Measurements from ENCODE around the gene NFYC.
A peak's percentile ranks its signal among the peaks of the same experiment; 100 is the strongest.
"Not testable (repeated sequence)": the region's sequence is repeated elsewhere in the genome, so short reads cannot be mapped to it uniquely, and the experiment has no call there.

The NFYC gene

DNA sequence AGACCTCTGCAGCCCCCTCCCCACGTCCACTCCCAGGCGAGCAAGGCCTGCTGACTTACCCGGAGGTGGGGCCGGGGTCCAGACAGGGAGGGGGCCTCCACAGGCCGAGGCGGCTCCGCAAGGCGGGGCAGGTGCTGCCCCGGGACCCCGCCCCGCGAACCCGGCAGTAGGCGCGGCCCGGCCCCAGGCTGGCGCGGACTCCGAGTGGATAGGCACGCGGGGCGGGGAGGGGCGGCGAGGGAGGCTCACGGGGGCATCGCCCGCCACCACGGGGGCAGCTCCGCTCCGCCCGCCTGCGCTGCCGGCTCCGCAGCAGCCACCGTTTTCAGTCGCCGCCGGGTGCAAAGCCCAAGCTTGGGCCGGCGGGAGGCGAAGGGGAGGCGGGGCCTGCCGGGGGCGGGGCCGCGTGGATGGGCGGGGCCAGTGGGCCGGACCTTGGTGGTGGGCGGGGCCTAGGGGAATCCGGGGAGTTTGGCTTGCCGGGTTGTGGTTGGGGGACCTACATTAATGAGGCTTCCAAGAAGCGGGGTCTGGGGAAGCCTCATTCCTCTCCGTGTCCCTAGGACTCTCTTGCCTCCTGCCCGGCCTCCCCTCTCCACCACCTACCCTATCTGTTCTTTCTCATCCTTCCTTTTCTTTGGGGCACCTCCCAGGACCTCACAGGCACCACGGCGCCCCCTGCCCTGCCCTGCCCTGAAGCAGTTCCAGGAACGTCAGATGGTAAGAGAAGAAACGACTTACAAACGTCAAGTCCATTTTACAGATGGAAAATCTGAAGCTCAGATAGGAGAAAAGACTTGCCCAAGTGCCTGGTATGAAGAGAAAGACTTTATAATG lies 26.0 kb upstream of the NFYC start, which contains the start of gene RIMS3:
Gene RIMS3, minus strand, starts transcription at position 348 of the 837 bp plus-strand sequence. CDS start 23,757 bp downstream, outside the sequence.
- DNase-seq, result peak; percentile 43

DNA sequence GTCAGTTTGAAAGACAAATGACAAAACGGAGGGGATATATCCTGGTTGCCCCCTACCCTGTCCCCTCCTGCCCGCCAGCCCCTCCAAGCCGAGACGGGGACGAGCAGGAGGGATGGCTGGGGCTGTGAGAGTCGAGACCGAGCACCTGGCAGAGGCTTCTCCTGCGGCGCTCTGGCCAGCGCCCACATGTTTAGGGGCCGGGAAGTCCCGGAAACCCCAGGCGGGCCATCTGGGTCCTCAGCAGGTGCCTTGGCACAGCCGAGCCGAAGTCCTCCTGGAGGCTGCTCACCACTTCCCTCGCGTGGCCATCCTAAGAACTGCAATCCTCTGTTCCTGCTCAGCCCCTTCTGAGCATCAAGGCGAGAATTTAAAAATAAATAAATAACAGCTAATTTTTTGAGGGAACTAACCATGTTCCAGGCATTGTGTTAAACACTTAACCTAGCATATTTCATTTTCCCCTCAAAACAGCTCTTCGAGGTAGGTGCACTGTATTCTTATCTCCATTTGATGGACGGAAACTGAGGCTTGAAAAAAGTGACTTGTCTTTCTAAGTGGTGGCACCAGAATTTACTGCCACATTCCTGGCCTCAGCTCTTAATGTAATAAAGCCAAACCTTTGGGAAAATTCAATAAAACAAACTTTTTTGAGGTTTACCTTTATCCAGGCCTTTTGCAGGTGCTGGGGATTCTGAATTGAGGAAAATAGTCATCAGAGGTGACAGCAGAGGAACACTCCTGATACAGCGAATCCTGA lies 22.6 kb upstream of the NFYC start:
- peak; percentile 40 for DNase-seq

DNA sequence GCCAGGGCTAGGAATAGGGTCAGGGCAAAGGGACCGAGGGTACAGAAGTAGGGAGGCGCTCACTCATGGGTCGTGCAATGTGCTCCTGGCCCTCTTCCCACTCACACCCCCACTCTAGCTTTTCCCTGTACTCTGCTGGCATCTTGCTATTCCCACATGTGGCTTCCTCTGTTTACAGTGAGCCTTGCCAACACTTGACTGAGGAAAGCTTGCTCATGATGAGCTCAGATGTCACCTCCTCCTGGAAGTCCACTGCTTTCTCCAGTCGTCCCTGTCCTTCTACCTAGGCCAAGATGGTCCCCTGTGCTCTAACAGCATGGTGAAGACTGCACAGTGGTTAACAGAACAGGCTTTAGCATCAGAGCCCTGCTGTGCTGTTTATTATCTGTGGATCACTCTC lies 18.1 kb upstream of the NFYC start:
- DNase-seq, result no peak

DNA sequence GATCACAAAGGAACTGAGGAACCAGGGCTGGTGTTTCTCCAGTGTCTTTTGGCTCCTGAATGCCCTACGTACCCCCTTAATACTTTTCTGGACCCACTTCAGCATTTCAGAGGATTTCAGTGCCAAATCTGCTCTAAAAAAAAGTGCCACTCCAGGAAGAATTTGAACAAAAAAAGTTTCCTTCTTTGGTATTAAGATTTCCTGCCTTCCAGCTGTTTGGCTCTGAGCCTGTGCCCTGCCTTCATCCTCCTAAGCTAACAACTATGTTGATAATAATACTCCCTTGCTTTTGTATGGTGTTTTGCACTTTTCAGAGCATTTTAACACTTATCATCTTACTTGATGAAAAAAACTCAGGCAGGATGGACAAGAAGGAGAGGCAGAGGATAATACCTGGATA lies 15.0 kb upstream of the NFYC start:
- DNase-seq, result no peak

- DNase-seq, result no peak
Measured at GRCh38 chr1:40679165-40679953, 12.1 kb upstream of the NFYC start.

- no peak for DNase-seq
Measured at GRCh38 chr1:40684669-40685068, 6.8 kb upstream of the NFYC start.

DNA sequence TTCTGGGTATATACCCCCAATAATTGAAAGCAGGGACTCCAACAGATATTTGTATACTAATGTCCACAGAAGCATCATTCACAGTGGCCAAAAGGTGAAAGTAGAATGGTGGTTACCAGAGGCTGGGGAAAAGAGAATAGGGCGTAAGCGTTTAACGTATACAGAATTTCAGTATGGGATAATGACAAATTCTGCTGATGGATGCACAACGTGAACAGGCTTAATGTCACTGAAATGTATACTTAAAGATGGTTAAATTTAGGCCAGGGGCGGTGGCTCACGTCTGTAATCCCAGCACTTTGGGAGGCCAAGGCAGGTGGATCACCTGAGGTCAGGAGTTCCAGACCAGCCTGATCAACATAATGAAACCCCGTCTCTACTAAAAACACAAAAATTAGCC lies 4.4 kb upstream of the NFYC start:
- DNase-seq, result no peak

DNA sequence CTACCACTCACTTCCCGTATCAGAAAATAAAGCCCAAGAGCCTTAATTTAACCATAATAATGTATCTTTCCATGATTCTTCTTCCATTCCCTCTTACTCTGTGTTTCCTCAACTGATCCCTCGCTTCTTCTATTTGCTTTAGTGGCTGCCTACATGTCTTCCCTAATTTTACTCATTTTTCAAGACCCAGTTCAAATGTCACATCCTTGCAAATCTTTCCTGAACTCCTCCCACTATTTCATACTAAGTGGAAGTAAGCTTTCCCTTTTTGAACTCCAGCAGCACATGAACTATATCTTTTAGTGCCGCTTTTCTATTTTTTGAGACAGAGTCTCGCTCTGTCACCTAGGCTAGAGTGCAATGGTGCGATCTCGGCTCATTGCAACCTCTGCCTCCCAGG lies 3.8 kb upstream of the NFYC start:
- DNase-seq, result no peak

GRCh38 chr1:40689737-40690136 lies 1.8 kb upstream of the NFYC start:
- DNase-seq, result no peak

- no peak for DNase-seq
Measured at GRCh38 chr1:40690771-40691537, 550 bp upstream of the NFYC start.

- DNase-seq, result peak; percentile 44
Measured at GRCh38 chr1:40692429-40692895, 958 bp downstream of the NFYC start.

DNA sequence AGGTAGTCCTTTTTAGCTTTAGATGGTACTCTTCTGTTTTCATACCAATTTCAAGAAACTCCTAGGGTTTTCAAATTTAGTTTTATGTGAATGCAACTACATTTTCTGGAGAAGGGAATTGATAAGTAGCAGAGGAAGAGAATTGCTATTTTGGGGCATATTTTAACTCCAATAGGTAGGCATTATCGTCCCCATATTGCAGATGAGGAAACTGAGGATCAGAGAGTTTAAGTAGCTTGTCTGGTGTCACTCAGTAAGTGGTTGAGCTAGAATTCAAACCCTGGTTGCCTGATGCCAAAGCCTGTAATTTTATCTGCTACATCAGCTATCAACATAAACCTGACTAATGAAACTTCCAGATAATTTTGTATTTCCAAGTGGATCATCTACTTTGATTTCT lies 1.9 kb downstream of the NFYC start:
- DNase-seq, result no peak

GRCh38 chr1:40694353-40694874 lies 2.9 kb downstream of the NFYC start:
- no peak for DNase-seq

- no peak for DNase-seq
Measured at GRCh38 chr1:40696294-40696693, 4.8 kb downstream of the NFYC start.

- DNase-seq, result no peak
Measured at GRCh38 chr1:40697436-40697835, 5.9 kb downstream of the NFYC start.

- DNase-seq, result no peak
Measured at GRCh38 chr1:40699787-40700186, 8.3 kb downstream of the NFYC start.

DNA sequence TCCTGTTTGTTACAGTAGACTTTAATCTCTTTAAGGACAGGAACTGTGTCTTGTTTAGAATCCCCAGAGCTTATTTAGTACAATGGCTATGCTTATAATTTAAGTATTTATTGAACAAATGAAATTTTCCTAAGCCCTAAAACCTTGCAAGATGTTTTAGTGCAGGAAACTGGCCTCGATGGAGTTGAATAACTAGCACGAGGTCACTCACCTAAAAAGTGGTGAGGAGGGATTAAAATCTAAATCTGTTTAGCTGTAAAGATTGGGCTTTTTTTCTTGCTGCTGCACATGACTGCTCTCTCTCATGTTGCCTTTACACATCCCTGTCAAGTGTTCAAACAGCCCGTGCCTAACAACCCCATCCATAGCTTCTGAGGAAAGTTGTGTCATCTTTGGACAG lies 10.2 kb downstream of the NFYC start:
- no peak for DNase-seq

- not testable (repeated sequence) for DNase-seq
Measured at GRCh38 chr1:40702810-40703209, 11.3 kb downstream of the NFYC start.

DNA sequence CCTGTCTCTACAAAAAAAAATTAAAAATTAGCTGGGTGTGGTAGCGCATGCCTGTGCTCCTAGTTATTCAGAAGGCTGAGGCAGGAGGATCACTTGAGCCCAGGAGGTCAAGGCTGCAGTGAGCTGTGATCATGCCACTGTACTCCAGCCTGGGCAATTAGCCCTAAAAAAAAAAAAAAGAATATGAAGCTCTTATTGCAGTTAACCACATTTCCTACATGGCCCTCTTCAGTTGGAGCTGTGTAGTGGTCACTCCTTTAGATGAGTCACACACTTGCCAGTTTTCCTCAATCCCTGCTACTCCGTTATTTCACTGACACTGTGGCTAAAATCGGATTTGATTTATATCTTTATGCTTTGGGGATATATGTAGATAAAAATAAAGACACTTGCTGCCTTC lies 11.8 kb downstream of the NFYC start:
- peak; percentile 91 for DNase-seq

DNA sequence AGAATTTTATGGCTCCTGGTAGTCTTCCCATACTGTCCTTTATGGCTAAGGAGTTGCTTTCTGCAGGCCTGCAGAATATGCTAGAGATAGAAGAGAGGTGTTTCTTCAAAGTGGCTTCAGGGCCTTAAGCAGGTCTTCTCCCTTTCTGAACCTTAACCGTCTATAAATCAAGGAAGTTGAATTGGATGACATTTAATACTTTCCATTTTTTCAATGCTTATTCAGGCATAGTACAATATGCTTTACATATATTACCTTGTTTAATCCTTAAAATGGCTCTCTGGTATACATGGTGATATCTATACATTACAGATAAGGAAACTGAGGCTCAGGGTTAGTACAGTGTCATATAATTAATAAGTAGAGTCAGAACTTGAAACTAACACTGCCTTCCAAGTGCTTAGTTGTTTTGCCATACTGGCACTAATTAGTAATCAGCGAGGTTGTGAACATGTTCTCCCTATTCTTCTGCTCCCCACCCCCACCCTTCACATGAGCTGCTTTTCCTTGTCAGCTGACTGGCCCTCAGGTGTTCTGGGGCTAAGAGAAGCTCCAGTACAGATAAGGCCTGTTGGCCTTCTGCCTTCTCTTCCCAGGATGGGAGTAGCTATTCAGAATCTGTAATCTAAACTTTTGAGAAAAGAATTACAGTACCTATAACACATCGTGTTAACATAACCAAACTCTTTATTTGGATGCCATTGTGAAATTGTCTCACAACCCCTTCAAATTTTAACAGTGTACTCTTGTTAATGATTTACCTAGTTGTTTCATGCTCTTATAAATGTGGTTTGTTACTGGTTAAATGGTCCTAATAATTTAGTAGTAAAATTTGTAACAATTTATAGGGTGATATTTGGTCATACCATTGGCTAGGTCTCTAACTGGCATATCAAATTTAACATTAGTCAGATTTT lies 13.6 kb downstream of the NFYC start:
- no peak for DNase-seq

DNA sequence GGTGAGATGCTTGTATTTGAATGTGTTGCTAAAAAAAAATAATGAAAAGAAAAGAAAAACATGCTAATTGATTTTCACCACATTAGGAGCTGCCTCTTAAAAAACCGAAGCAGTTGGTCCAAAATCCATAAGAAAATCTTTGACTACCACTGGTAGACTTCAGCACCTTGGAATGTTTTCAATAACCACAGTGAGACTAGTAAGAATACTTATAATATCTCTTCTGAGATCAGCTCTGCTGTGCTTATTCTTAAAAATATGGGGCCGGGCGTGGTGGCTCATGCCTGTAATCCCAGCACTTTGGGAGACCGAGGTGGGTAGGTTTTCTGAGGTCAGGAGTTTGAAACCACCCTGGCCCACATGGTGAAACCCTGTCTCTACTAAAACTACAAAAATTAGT lies 15.1 kb downstream of the NFYC start:
- DNase-seq, result no peak
